CD4-positive, CD25-positive, alpha-beta regulatory T cell (primary cell): ENCODE measurements around the gene ACACB. TPM values are rescaled to one million over a fixed set of nuclear protein-coding genes. Genes with fewer than 3 reads are reported as not detected.
"Not testable (repeated sequence)": the region's sequence is repeated elsewhere in the genome, so short reads cannot be mapped to it uniquely, and the experiment has no call there.

ENCODE experiments used
- ATAC-seq, 2 donors: fragments of 150-1000 bp; cut with Tn5 transposase; one replicate each; pipeline ENCODE4 v1.10.0; 2021; ENCODE audit warnings: low read depth in 2 of 2, moderate number of reproducible peaks in 2 of 2, moderate library complexity in 1 of 2
- DNase-seq, 3 donors: peaks; one replicate each; pipeline versions ENCODE4 v3.0.0 to v3.0.0-alpha.2; 2012 to 2022; ENCODE audit warnings: mixed read lengths in 1 of 3
- H3K27ac ChIP-seq: one replicate; pipeline ENCODE4 v1.7.0; 2013; ENCODE audit warnings: mild to moderate bottlenecking, low read length; ENCODE audit not compliant: insufficient read depth, poor library complexity, severe bottlenecking
- H3K27me3 ChIP-seq: one replicate; pipeline ENCODE4 v1.7.0; 2013; ENCODE audit warnings: low read length; ENCODE audit not compliant: control insufficient read depth, insufficient read depth
- H3K36me3 ChIP-seq: one replicate; pipeline ENCODE4 v1.7.0; 2013; ENCODE audit warnings: mild to moderate bottlenecking, low read length, moderate library complexity; ENCODE audit not compliant: control insufficient read depth, insufficient read depth
- H3K4me1 ChIP-seq: 2 replicates; pipeline ENCODE4 v1.7.0; 2013; ENCODE audit warnings: mild to moderate bottlenecking, low read length; ENCODE audit not compliant: insufficient read depth, control insufficient read depth, poor library complexity, severe bottlenecking
- H3K4me3 ChIP-seq: one replicate; pipeline ENCODE4 v1.7.0; 2013; ENCODE audit warnings: low read depth, mild to moderate bottlenecking, low read length, moderate library complexity
- H3K9me3 ChIP-seq, 2 experiments: 1 replicate in 1 of 2; 2 replicates in 1 of 2; pipeline ENCODE4 v1.7.0; 2013; ENCODE audit warnings: low read length in 2 of 2, mild to moderate bottlenecking in 1 of 2, moderate library complexity in 1 of 2; ENCODE audit not compliant: control insufficient read depth in 2 of 2
- H3K27ac Mint-ChIP-seq, 3 donors: one replicate each; pipeline ENCODE4 v1.8.0; 2020 to 2022; ENCODE audit warnings: mild to moderate bottlenecking in 3 of 3, mixed read lengths in 3 of 3, moderate library complexity in 2 of 3
- H3K27me3 Mint-ChIP-seq: one replicate; pipeline ENCODE4 v1.8.0; 2022; ENCODE audit warnings: mild to moderate bottlenecking, mixed read lengths
- H3K36me3 Mint-ChIP-seq: one replicate; pipeline ENCODE4 v1.8.0; 2020; ENCODE audit warnings: mixed read lengths
- H3K4me1 Mint-ChIP-seq, 4 donors: one replicate each; pipeline ENCODE4 v1.8.0; 2020 to 2022; ENCODE audit warnings: mixed read lengths in 4 of 4, mild to moderate bottlenecking in 1 of 4
- H3K4me3 Mint-ChIP-seq, 4 donors: one replicate each; pipeline ENCODE4 v1.8.0; 2020 to 2022; ENCODE audit warnings: mild to moderate bottlenecking in 4 of 4, mixed read lengths in 4 of 4, moderate library complexity in 3 of 4
- H3K9me3 Mint-ChIP-seq, 7 donors: one replicate each; pipeline ENCODE4 v1.8.0; 2020 to 2022; ENCODE audit warnings: mixed read lengths in 7 of 7, mild to moderate bottlenecking in 3 of 7, moderate library complexity in 2 of 7
- polyA plus RNA-seq, 4 donors: library from polyadenylated mRNA; unstranded; fragments of 300-500 nt; fragmentation: Illumina TruSeq; gene quantifications; one replicate each; pipeline ENCODE4 v1.2.3, GENCODE V29; 2021
- total RNA-seq: library from RNA; stranded (reverse); gene quantifications from one replicate; pipeline ENCODE4 v1.2.3, GENCODE V29; 2022

The ACACB gene
- total and polyA plus RNA-seq, 5 donors from 2014 or later: 0.47 to 23.5 (median 1.2) TPM

DNA sequence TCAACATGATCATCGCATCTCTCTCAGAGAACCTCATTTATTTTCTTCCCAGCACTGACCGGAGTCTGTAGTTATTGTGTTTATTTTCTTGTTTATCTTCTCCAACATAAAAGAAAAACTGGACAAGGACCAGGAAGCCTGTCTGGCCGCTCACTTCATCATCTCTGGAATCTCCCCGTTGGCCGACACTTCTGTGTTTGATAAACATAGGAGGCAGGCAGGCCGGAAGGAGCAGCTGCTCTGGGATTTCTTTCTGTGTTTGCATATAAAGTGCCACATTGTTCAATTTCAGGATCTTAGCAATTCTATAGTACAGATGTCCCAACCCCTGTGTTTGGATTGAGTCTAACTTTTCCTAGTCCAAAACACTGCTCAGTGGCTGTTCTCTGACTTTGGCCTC lies 53.3 kb downstream of the ACACB start:
- peaks cover 44% of the 10 kb centered on the region for H3K36me3 Mint-ChIP-seq
- Histone ChIP-seq H3K27me3 (no peaks in the 10 kb centered on the region), H3K27ac (no peak overlapping the region), H3K4me3 (no peak overlapping the region), H3K36me3 (peaks cover 34% of the 10 kb centered on the region), H3K4me1 (no peaks in the 10 kb centered on the region), H3K9me3 (no peaks in the 10 kb centered on the region)
- H3K27ac Mint-ChIP-seq: no peak overlapping the region
- peaks cover 0 to 4% (median 2%) of the 10 kb centered on the region in 7 donors for H3K9me3 Mint-ChIP-seq
- DNase-seq: no peak
- no peak overlapping the region for H3K4me3 Mint-ChIP-seq
- no peak for ATAC-seq
- H3K4me1 Mint-ChIP-seq: peaks cover 0 to 4% (median 0%) of the 10 kb centered on the region in 4 donors
- no peaks in the 10 kb centered on the region for H3K27me3 Mint-ChIP-seq

DNA sequence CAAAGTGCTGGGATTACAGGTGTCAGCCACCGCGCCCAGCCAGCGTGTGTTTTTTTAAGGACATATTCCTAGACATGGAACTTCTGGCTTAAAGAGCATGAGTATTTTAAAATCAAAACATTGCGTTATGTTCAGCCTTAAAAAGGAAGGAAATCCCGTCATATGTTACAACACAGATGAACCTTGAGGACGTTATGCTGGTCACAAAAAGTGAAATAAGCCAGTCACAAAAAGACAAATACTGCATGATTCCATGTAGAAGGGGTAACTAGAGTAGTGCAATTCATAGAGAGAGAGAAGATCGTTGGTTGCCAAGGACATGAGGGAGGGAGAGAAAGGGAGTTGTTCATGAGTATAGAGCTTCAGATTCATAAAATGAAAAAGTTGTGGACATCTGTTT lies 53.9 kb downstream of the ACACB start:
- Mint-ChIP-seq H3K27me3 (no peaks in the 10 kb centered on the region), H3K27ac (no peak overlapping the region), H3K4me1 (peaks cover 0 to 4% (median 0%) of the 10 kb centered on the region in 4 donors), H3K9me3 (peaks cover 0 to 4% (median 2%) of the 10 kb centered on the region in 7 donors), H3K4me3 (no peak overlapping the region), H3K36me3 (peaks cover 46% of the 10 kb centered on the region)
- DNase-seq (no peak), ATAC-seq (no peak)
- H3K4me1 ChIP-seq: no peaks in the 10 kb centered on the region
- no peaks in the 10 kb centered on the region for H3K27me3 ChIP-seq
- H3K27ac ChIP-seq: no peak overlapping the region
- no peaks in the 10 kb centered on the region for H3K9me3 ChIP-seq
- H3K36me3 ChIP-seq: peaks cover 34% of the 10 kb centered on the region
- no peak overlapping the region for H3K4me3 ChIP-seq

DNA sequence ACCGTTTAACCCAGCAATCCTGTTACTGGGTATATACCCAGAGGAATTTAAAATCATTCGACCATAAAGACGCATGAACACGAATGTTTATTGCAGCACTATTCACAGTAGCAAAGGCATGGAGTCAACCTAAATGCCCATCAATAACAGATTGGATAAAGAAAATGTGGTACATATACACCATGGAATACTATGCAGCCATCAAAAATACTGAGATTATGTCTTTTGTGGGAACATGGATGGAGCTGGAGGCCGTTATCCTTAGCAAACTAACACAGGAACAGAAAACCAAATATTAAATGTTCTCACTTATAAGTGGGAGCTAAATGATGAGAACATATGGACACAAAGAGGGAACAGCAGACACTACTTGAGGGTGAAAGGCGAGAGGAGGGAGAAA lies 56.4 kb downstream of the ACACB start:
- H3K27ac Mint-ChIP-seq, H3K4me1 ChIP-seq, H3K27ac ChIP-seq, H3K9me3 ChIP-seq, H3K27me3 ChIP-seq, H3K4me1 Mint-ChIP-seq, H3K4me3 ChIP-seq, ATAC-seq, DNase-seq, H3K9me3 Mint-ChIP-seq, H3K4me3 Mint-ChIP-seq, H3K27me3 Mint-ChIP-seq: not testable (repeated sequence)
- peaks cover 31% of the 10 kb centered on the region for H3K36me3 ChIP-seq
- peaks cover 44% of the 10 kb centered on the region for H3K36me3 Mint-ChIP-seq

DNA sequence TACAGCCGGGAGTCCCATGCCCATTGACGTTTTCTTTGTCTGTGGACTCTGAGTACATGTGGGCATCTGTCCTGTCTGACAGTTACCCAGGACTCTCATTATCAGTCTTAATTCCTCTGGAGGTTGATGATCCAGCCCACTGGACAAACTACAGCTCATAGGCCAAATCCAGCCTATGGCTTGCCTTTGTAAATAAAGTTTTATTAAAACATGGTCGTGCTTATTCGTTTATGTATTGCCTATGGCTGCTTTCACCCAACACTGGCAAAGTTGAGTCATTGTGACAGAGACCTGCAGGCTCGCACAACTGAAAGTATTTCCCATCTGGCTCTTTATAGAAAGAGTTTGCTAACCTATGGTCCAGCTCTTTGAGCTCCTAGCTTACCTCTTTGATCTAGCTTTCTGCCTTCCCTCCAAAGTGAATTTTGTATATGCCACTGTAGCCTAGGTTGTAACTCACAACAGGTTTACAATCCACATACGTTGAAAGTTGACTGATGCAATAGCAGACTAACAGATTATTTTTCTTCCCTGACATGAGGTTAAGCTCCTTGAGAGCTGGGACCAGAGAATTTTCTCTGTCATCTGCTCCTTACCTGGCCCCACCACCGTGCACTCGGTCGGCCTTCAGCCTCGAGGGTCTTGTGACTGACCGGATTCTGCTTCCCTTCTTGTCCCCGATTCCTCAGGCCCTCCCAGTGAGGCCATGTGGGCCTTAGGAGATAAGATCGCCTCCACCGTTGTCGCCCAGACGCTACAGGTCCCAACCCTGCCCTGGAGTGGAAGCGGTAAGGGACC lies 57.3 kb downstream of the ACACB start:
- ATAC-seq (no peak), DNase-seq (no peak)
- Mint-ChIP-seq H3K27me3 (no peaks in the 10 kb centered on the region), H3K36me3 (peaks cover 37% of the 10 kb centered on the region), H3K4me3 (no peak overlapping the region), H3K9me3 (peaks cover 0 to 4% (median 2%) of the 10 kb centered on the region in 7 donors), H3K4me1 (peaks cover 0 to 9% (median 0%) of the 10 kb centered on the region in 4 donors), H3K27ac (no peak overlapping the region)
- Histone ChIP-seq H3K27me3 (no peaks in the 10 kb centered on the region), H3K27ac (no peak overlapping the region), H3K4me1 (no peaks in the 10 kb centered on the region), H3K36me3 (peaks cover 29% of the 10 kb centered on the region), H3K4me3 (no peak overlapping the region), H3K9me3 (no peaks in the 10 kb centered on the region)

DNA sequence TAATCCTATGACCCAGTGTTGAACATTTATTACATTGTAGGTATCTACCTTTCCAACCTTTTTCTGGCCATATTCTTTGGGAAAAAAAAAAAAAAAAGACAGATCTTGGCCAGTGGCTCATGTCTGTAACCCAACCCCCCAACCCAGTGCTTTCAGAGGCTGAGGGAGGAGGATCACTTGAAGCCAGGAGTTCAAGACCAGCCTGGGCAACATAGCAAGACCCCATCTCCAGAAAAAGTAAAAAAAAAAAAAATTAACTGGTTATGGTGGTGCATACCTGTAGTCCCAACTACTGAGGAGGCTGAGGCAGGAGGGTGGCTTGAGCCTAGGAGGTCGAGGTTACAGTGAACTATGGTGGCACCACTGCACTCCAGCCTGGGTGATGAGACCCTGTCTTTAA lies 58.1 kb downstream of the ACACB start:
- peaks cover 41% of the 10 kb centered on the region for H3K36me3 Mint-ChIP-seq

DNA sequence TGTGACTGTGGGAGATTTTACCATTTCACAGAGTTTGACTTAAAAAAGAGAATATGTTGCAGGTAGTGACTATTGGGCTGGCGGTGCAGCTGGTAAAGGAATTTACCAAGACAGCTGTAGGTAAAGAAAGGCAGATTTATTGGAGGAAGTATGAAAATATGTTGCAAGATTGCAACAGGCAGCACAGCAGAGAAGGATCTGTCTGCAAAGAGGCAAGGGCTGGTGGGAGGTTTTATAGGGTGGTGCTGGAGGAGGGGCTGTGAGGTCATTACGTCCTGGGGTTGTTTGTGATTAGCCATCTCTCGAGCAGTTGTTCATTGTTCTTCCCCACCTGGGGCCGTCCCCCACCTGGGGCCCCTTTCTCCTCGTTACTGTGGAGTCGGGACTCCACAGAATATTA lies 62.1 kb downstream of the ACACB start:
- H3K4me1 Mint-ChIP-seq: peaks cover 0 to 5% (median 0%) of the 10 kb centered on the region in 4 donors
- DNase-seq (no peak), ATAC-seq (no peak)
- no peaks in the 10 kb centered on the region for H3K9me3 ChIP-seq
- peaks cover 35% of the 10 kb centered on the region for H3K36me3 Mint-ChIP-seq
- no peaks in the 10 kb centered on the region for H3K27me3 Mint-ChIP-seq
- peaks cover 0 to 4% (median 0%) of the 10 kb centered on the region in 7 donors for H3K9me3 Mint-ChIP-seq
- H3K27ac Mint-ChIP-seq: no peak overlapping the region
- peaks cover 15% of the 10 kb centered on the region for H3K36me3 ChIP-seq
- no peak overlapping the region for H3K27ac ChIP-seq
- H3K27me3 ChIP-seq: no peaks in the 10 kb centered on the region
- H3K4me1 ChIP-seq: no peaks in the 10 kb centered on the region
- H3K4me3 Mint-ChIP-seq: no peak overlapping the region
- H3K4me3 ChIP-seq: no peak overlapping the region

More for the DNA sequence above, 58.1 kb downstream of the ACACB start:
- no peaks in the 10 kb centered on the region for H3K9me3 ChIP-seq
- H3K27me3 Mint-ChIP-seq: no peaks in the 10 kb centered on the region
- peaks cover 31% of the 10 kb centered on the region for H3K36me3 ChIP-seq
- no peaks in the 10 kb centered on the region for H3K4me1 ChIP-seq
- peaks cover 0 to 4% (median 2%) of the 10 kb centered on the region in 7 donors for H3K9me3 Mint-ChIP-seq
- peaks cover 0 to 9% (median 0%) of the 10 kb centered on the region in 4 donors for H3K4me1 Mint-ChIP-seq
- no peaks in the 10 kb centered on the region for H3K27me3 ChIP-seq
- DNase-seq: no peak
- H3K4me3 ChIP-seq: no peak overlapping the region
- ATAC-seq: no peak
- H3K27ac ChIP-seq: no peak overlapping the region
- H3K4me3 Mint-ChIP-seq: no peak overlapping the region
- no peak overlapping the region for H3K27ac Mint-ChIP-seq

DNA sequence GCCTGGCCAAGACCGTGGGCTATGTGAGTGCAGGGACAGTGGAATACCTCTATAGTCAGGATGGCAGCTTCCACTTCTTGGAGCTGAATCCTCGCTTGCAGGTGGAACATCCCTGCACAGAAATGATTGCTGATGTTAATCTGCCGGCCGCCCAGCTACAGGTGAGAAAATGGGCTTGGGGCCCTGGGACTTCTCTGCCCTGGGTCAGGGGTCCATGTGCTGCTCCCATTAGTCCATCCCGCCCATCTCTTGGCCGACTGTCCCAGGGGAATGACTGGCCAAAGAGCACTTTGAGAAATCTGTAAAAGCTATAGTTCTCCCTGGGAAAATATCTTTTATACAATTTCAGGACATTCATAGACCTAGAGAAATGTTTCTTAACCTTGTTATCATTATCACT lies 63.5 kb downstream of the ACACB start:
- Histone ChIP-seq H3K27ac (no peak overlapping the region), H3K4me1 (no peaks in the 10 kb centered on the region), H3K9me3 (no peaks in the 10 kb centered on the region), H3K4me3 (no peak overlapping the region), H3K27me3 (no peaks in the 10 kb centered on the region), H3K36me3 (peaks cover 12% of the 10 kb centered on the region)
- Mint-ChIP-seq H3K4me3 (no peak overlapping the region), H3K27ac (peak overlapping the region in 1 of 3 donors; percentile 27), H3K36me3 (peaks cover 32% of the 10 kb centered on the region), H3K9me3 (peaks cover 0 to 1% (median 0%) of the 10 kb centered on the region in 7 donors), H3K4me1 (peaks cover 0 to 5% (median 0%) of the 10 kb centered on the region in 4 donors), H3K27me3 (no peaks in the 10 kb centered on the region)
- ATAC-seq (no peak), DNase-seq (no peak)
